GM23248 (cell line): ENCODE results near the gene EFCAB6. TPM values are rescaled to one million over a fixed set of nuclear protein-coding genes. Genes with fewer than 3 reads are reported as not detected.

ENCODE experiments used
- DNase-seq: peaks from one replicate; pipeline ENCODE4 v3.0.0-alpha.2; 2015
- H2AFZ ChIP-seq: fragments of 200-600 bp; sonication (generic); 2 replicates; pipeline ENCODE4 v1.6.1; 2016; ENCODE audit warnings: antibody characterized with exemption
- H3F3A ChIP-seq: fragments of 200-600 bp; sonication (generic); 2 replicates; pipeline ENCODE4 v1.6.1; 2016; ENCODE audit warnings: mild to moderate bottlenecking, antibody characterized with exemption, mixed run types; ENCODE audit not compliant: insufficient read depth
- H3K27ac ChIP-seq: fragments of 200-600 bp; sonication (generic); 2 replicates; pipeline ENCODE4 v1.5.1; 2016; ENCODE audit warnings: mild to moderate bottlenecking
- H3K27me3 ChIP-seq: fragments of 200-600 bp; sonication (generic); replicated peaks from 2 replicates; pipeline ENCODE4 v1.6.1; 2016; ENCODE audit warnings: mild to moderate bottlenecking; ENCODE audit not compliant: insufficient read depth
- H3K36me3 ChIP-seq: fragments of 200-600 bp; sonication (generic); 2 replicates; pipeline ENCODE4 v1.6.1; 2016; ENCODE audit warnings: low read depth, mild to moderate bottlenecking
- H3K4me1 ChIP-seq: fragments of 200-600 bp; sonication (generic); 2 replicates; pipeline ENCODE4 v1.6.1; 2016; ENCODE audit warnings: mild to moderate bottlenecking; ENCODE audit not compliant: insufficient read depth
- H3K4me2 ChIP-seq: fragments of 200-600 bp; sonication (generic); one replicate; pipeline ENCODE4 v1.6.1; 2016; ENCODE audit warnings: mild to moderate bottlenecking; ENCODE audit not compliant: unreplicated experiment
- H3K4me3 ChIP-seq: fragments of 200-600 bp; sonication (generic); 2 replicates; pipeline ENCODE4 v1.5.1; 2016; ENCODE audit warnings: mild to moderate bottlenecking
- H3K79me2 ChIP-seq: fragments of 200-600 bp; sonication (generic); 2 replicates; pipeline ENCODE4 v1.6.1; 2016; ENCODE audit warnings: mild to moderate bottlenecking; ENCODE audit not compliant: insufficient read depth
- H3K9ac ChIP-seq: fragments of 200-600 bp; sonication (generic); 2 replicates; pipeline ENCODE4 v1.6.1; 2016; ENCODE audit warnings: mild to moderate bottlenecking
- H3K9me2 ChIP-seq: fragments of 200-600 bp; sonication (generic); 2 replicates; pipeline ENCODE4 v1.6.1; 2016; ENCODE audit warnings: mixed run types, mild to moderate bottlenecking, moderate library complexity; ENCODE audit not compliant: insufficient read depth
- H3K9me3 ChIP-seq: fragments of 200-600 bp; sonication (generic); one replicate; pipeline ENCODE4 v1.6.1; 2017; ENCODE audit warnings: low read depth
- H4K20me1 ChIP-seq: fragments of 200-600 bp; sonication (generic); 2 replicates; pipeline ENCODE4 v1.6.0; 2016; ENCODE audit not compliant: insufficient read depth
- EZH2 ChIP-seq: fragments of 200-600 bp; sonication (generic); IDR thresholded peaks from 2 replicates; pipeline ENCODE4 v1.6.1; 2018; ENCODE audit warnings: antibody characterized with exemption, mild to moderate bottlenecking; ENCODE audit not compliant: insufficient read depth, poor library complexity, severe bottlenecking
- EZH2phosphoT487 ChIP-seq: fragments of 200-600 bp; sonication (generic); IDR thresholded peaks from 2 replicates; pipeline ENCODE4 v1.6.1; 2018; ENCODE audit warnings: antibody characterized with exemption, moderate library complexity, mild to moderate bottlenecking, low read depth; ENCODE audit not compliant: insufficient read depth
- WGBS, 2 experiments: methylation state at CpG; one replicate each; pipeline ENCODE4 v1.1.6; 2015 to 2017; ENCODE audit warnings: low lambda C conversion rate in 2 of 2, low coverage in 1 of 2; ENCODE audit errors: missing lambda C conversion rate in 2 of 2; 5-methylcytosine and 5-hydroxymethylcytosine counted together
- in situ Hi-C: fragments of 300-500 bp; cut with MboI; formaldehyde crosslinking; loops from 2 replicates; pipeline ENCODE4 v1.15.0; 2020
- polyA plus RNA-seq: library from polyadenylated mRNA; unstranded; fragments of >200 nt; fragmentation: Nextera tagmentation; extraction: Ambion mirVana; gene quantifications from 2 replicates; pipeline ENCODE4 v1.2.1, GENCODE V29; 2016
- total RNA-seq: library from RNA; depleted of rRNA; stranded (reverse); fragments of >200 nt; shearing (Covaris generic); gene quantifications from 2 replicates; pipeline ENCODE4 v1.2.3, GENCODE V29; 2014

EFCAB6 gene
- total and polyA plus RNA-seq, 2 experiments from 2014 or later = 1.5 to 2.1 TPM

DNA sequence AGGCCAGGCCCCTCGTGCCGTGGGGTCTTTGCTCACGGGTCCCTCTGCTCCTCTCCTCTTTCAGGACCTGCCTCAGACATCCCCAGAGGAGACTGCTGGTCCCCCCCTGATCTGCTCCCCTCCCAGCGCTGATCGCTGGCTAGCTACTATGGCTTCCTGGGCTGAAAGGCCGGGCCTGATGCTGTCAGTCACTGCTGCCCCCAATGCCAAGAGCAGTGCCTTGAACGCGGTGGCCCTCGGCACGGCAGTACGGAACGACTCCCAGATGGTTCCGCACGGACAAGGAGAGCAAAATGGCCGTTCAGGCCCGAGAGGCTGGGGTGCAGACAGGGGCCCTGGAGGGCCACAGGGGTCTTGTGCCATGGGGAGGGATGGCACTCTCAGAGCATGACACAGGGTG, 28.7 kb upstream of the EFCAB6 start:
- no peak for DNase-seq
- H3K4me3 ChIP-seq = no peak overlapping the region
- no peaks in the 10 kb centered on the region for H3K9me3 ChIP-seq
- H3K36me3 ChIP-seq = no peaks in the 10 kb centered on the region
- H4K20me1 ChIP-seq = no peaks in the 10 kb centered on the region
- H3K9ac ChIP-seq = no peak overlapping the region
- in situ Hi-C loops = no loop called here
- WGBS, 2 experiments = 71 to 75% methylated on average over 16 of the region's 16 CpGs
- no peak overlapping the region for H2AFZ ChIP-seq
- H3K27ac ChIP-seq = no peak overlapping the region
- H3K9me2 ChIP-seq = no peaks in the 10 kb centered on the region
- TF ChIP-seq EZH2phosphoT487 = no peak
- TF ChIP-seq EZH2 = no peak
- H3K27me3 ChIP-seq = no peaks in the 10 kb centered on the region
- H3K4me2 ChIP-seq = no peak overlapping the region
- no peaks in the 10 kb centered on the region for H3K79me2 ChIP-seq
- no peaks in the 10 kb centered on the region for H3F3A ChIP-seq
- no peaks in the 10 kb centered on the region for H3K4me1 ChIP-seq

DNA sequence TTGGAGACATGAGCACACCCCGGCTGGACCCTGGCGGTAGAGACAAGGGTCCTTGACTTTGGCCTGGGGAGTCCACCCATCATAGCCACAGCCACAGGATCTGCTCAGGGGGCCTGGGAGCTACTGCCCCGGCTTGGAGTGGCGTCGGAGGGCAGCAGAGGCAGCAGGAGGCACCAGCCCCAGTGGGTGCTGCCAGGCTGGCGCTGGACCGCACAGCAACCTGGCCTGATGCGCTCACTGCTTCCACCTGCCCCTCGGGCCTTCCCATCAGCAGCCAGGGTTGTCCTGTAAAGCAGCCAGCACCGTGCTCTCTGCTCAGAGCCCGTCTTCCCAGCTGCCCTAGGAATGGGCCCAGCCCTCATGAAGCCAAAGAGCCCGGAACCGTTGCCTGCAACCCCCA, 28.3 kb upstream of the EFCAB6 start:
- no peaks in the 10 kb centered on the region for H3K79me2 ChIP-seq

DNA sequence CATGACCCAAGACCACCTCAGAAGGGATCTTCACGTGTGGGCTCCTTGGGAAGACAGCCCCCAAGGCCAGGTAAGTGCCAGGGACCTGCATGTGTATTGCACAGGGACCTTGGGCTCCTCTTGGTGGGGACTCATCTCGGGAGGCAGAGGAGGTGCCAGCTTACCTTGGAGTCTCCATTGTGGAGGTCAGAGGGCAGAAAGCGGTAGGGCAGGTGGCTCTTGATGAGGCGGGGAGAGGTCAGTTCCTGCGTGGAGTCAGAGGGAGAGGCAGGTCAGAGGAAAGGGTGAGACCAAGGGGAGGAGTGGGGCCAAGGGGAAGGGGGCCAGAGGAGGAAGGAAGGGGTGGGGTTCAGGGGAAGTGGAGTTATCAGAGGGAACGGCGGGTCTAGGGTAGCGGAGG, 27.7 kb upstream of the EFCAB6 start:
- no peaks in the 10 kb centered on the region for H3K79me2 ChIP-seq
- H3K9me3 ChIP-seq = no peaks in the 10 kb centered on the region
- in situ Hi-C loops = no loop called here
- no peak overlapping the region for H3K4me3 ChIP-seq
- H3K9me2 ChIP-seq = no peaks in the 10 kb centered on the region
- H3K27me3 ChIP-seq = no peaks in the 10 kb centered on the region
- H3K36me3 ChIP-seq = no peaks in the 10 kb centered on the region
- TF ChIP-seq EZH2phosphoT487 = no peak
- no peak for TF ChIP-seq EZH2
- H4K20me1 ChIP-seq = no peaks in the 10 kb centered on the region
- H3K9ac ChIP-seq = no peak overlapping the region
- no peak for DNase-seq
- 41 to 55% methylated on average over 6 to 8 of the region's 8 CpGs for WGBS, 2 experiments
- no peak overlapping the region for H3K4me2 ChIP-seq
- H2AFZ ChIP-seq = no peak overlapping the region
- no peak overlapping the region for H3K27ac ChIP-seq
- H3F3A ChIP-seq = no peaks in the 10 kb centered on the region
- no peaks in the 10 kb centered on the region for H3K4me1 ChIP-seq

More for the DNA sequence above, 28.3 kb upstream of the EFCAB6 start:
- H3K9me2 ChIP-seq = no peaks in the 10 kb centered on the region
- no peaks in the 10 kb centered on the region for H3K27me3 ChIP-seq
- no peaks in the 10 kb centered on the region for H3K4me1 ChIP-seq
- H3K4me3 ChIP-seq = no peak overlapping the region
- in situ Hi-C loops = no loop called here
- TF ChIP-seq EZH2phosphoT487 = no peak
- TF ChIP-seq EZH2 = no peak
- no peaks in the 10 kb centered on the region for H3K36me3 ChIP-seq
- H3K9me3 ChIP-seq = no peaks in the 10 kb centered on the region
- H3K9ac ChIP-seq = no peak overlapping the region
- no peaks in the 10 kb centered on the region for H4K20me1 ChIP-seq
- WGBS, 2 experiments = 64 to 69% methylated on average over 11 to 13 of the region's 13 CpGs
- no peaks in the 10 kb centered on the region for H3F3A ChIP-seq
- H2AFZ ChIP-seq = no peak overlapping the region
- no peak overlapping the region for H3K27ac ChIP-seq
- DNase-seq = no peak
- H3K4me2 ChIP-seq = no peak overlapping the region

DNA sequence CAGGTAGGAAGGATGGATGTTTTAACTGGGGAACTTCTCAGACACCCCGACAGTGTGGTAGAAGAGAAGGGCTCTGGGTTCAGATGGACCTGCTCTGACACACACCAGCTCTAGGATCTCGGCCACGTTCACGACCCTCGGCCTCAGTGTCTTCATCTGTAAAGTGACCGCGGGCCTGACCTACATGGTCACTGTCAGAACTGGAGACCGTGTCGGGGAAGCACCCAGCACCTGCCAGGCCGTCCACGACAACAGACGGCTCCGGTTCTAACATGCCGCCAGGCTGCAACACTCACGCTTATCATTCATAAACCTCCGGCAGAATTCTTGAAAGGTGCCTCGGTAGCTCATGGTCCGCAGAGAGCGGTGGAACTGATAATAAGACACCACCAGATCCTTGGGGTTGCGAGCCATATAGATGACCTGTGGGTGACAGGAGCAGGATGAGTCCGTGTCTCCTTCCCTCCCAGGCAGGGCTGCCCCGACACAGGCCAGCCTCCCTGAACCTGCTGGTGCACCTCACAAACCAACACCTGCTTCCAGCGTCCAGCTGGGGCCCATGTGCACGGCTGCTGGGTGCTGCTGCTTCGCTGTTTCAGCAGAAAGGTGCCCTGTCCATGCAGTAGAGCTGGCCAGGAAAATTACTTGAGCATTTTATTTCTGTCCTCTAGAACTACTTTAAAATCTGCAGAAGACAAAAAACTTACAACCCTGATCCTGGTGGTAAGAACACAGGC, 26.6 kb upstream of the EFCAB6 start:
- Histone ChIP-seq H3K9ac (no peak overlapping the region), H3K4me3 (no peak overlapping the region), H3K9me3 (no peaks in the 10 kb centered on the region), H3K4me1 (no peaks in the 10 kb centered on the region), H3K27ac (no peak overlapping the region), H3K9me2 (no peaks in the 10 kb centered on the region), H3K36me3 (no peaks in the 10 kb centered on the region), H3K27me3 (no peaks in the 10 kb centered on the region), H3K4me2 (no peak overlapping the region), H2AFZ (no peak overlapping the region), H4K20me1 (no peaks in the 10 kb centered on the region), H3K79me2 (no peaks in the 10 kb centered on the region), H3F3A (no peaks in the 10 kb centered on the region)
- TF ChIP-seq EZH2 (no peak), EZH2phosphoT487 (no peak)
- WGBS, 2 experiments = 78 to 83% methylated on average over 25 of the region's 25 CpGs
- in situ Hi-C loops = no loop called here
- no peak for DNase-seq
